Measurements from ENCODE around the gene RIN2.

Gene RIN2, protein sequence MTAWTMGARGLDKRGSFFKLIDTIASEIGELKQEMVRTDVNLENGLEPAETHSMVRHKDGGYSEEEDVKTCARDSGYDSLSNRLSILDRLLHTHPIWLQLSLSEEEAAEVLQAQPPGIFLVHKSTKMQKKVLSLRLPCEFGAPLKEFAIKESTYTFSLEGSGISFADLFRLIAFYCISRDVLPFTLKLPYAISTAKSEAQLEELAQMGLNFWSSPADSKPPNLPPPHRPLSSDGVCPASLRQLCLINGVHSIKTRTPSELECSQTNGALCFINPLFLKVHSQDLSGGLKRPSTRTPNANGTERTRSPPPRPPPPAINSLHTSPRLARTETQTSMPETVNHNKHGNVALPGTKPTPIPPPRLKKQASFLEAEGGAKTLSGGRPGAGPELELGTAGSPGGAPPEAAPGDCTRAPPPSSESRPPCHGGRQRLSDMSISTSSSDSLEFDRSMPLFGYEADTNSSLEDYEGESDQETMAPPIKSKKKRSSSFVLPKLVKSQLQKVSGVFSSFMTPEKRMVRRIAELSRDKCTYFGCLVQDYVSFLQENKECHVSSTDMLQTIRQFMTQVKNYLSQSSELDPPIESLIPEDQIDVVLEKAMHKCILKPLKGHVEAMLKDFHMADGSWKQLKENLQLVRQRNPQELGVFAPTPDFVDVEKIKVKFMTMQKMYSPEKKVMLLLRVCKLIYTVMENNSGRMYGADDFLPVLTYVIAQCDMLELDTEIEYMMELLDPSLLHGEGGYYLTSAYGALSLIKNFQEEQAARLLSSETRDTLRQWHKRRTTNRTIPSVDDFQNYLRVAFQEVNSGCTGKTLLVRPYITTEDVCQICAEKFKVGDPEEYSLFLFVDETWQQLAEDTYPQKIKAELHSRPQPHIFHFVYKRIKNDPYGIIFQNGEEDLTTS

GRCh38 chr20:19758133-19758500 lies at the start of gene RIN2:
Gene RIN2, plus strand, starts transcription at chr20:19758258. Its CDS starts 131,344 bp downstream, at chr20:19889602.
- DNase-seq: no peak

GRCh38 chr20:19709635-19710335 lies 48.3 kb upstream of the RIN2 start:
- no peak for DNase-seq

DNA sequence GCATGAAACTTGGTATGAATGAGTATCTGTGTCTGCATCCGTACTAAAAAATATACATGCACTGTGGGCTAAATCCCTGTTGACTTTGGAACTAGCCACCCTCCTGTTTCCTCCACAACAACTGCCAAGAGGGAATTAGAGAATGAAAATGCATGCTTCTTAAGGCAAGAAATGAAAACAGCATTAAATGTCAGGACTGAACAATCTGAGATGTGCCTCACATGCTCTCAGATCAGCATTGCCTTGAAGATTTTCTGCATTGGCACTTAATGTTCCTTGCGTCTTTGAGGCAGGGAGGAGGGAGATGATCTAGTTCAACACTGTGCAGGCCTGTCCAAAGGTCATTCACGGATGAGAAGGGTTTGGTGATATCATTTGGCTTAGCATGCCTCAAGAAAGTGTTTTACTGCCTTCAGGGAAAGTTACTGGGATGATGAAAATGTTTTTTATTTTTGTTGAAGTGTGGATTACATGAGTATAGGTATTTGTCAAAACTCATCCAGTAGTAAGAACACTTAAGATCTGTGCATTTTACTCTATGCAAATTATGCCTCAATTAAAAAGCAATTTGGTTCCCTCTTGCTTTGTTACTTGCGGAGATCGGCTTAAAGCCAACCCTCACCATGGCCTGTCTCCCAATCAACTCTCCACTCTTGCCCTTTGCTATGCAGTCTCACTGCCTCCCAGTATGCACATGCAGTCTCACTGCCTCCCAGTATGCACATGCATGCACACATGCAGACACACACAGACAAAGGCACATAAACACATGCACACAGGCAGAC lies 47.5 kb upstream of the RIN2 start:
- DNase-seq: no peak

- no peak for DNase-seq
Measured at GRCh38 chr20:19711126-19711525, 46.9 kb upstream of the RIN2 start.

DNA sequence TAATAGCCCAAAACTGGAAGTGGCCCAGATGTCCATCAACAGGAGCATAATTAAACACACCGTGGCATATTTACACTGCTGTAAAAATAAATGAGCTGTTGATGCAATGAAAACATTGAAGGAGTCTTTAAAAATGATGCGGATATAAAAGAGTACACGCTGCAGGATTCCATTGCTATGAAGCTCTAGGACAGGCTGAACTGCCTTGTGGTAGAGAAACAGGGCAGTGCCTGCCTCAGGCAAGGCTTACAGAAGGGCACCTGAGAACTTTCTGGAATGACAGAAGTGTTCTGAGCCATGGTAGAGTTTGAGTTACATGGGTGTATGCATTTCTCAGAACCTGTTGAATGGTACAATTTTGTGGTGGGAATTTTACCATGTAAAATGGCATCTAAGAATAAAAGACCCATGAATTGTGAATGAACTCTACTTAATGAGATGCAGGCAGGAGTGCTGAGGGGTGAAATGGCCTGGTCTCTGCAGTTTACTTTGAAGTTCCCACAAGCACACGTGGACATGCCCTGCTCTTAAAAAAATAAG lies 45.3 kb upstream of the RIN2 start:
- no peak for DNase-seq

GRCh38 chr20:19713822-19714578 lies 44.1 kb upstream of the RIN2 start:
- no peak for DNase-seq

DNA sequence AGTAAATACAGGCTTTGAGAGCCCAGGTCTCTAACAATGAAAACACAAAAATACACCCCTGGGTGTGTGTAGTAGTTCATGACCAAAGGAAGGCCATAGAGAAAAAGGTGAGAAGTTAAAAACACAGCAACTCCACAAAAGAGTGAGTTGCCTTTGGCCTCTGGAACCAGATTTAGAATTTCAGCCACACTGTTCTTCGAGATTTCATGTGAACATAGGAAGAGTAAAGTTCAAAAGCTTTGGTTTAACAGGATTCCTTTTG lies 43.5 kb upstream of the RIN2 start:
- DNase-seq: no peak

- no peak for DNase-seq
Measured at GRCh38 chr20:19715986-19716385, 42.1 kb upstream of the RIN2 start.

- DNase-seq: no peak
Measured at GRCh38 chr20:19718880-19719279, 39.2 kb upstream of the RIN2 start.

- no peak for DNase-seq
Measured at GRCh38 chr20:19720991-19721390, 37.1 kb upstream of the RIN2 start.

DNA sequence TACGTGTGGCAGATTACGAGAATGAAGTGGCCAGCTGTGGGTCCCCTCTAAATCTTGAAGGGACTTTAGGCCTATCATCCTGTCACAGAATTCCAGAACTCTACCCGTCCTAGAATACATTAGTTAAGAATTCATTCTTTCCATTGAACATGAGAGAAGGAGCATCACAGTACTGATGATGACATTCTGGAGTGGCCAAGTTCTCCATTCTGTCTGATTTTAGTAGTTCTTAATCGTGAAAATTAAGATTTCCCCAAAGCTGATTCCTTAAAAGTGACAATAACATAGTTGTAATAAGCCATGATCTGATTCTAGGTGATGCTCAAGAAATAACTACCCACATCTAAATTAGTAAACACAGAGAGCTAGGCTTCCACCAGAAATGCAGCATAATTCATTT lies 35.0 kb upstream of the RIN2 start:
- no peak for DNase-seq

GRCh38 chr20:19723813-19724430 lies 34.1 kb upstream of the RIN2 start:
- DNase-seq: no peak

DNA sequence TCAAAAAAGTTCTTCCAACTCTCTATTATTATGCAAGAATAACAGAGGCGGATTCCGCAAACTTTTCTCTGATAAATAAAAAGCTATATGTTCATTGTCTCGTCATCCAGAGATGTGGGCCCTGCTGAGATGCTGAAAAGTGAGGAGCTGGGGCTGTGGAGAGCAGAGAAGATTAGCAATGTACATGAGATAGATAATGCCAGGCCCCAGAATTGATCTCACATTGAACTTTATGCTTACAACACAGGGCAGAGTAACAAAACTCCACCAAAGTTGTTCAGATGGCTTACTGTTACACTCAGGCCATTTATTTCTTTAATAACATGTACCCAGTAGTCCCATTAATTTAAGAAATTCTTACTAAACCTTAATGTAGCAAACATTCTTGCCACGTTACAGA lies 32.7 kb upstream of the RIN2 start:
- DNase-seq: no peak

- DNase-seq: no peak
Measured at GRCh38 chr20:19725814-19726525, 32.1 kb upstream of the RIN2 start.

- DNase-seq: no peak
Measured at GRCh38 chr20:19727251-19727847, 30.7 kb upstream of the RIN2 start.

GRCh38 chr20:19729672-19730071 lies 28.4 kb upstream of the RIN2 start:
- no peak for DNase-seq

GRCh38 chr20:19730706-19731105 lies 27.4 kb upstream of the RIN2 start:
- no peak for DNase-seq

DNA sequence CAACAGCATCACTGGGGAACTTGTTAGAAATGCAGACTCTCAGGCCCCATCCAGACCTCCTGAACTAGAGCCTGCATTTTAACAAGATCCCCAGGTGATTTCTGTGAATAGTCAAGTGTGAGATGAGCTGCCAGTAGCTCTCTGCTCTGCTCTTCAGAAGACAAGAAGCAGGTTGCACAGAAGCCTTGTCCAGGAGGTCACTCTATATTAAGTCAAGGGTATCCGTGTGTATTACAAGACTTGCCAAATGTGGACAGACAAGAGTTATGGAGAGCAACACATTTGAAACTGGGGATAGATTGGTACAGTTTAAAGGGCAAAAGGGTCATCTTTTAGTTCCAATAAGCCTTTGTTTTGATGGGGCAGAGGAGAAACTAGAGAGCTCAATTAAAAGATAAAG lies 23.2 kb upstream of the RIN2 start:
- DNase-seq: no peak

GRCh38 chr20:19735446-19735845 lies 22.6 kb upstream of the RIN2 start:
- DNase-seq: peak; percentile 5

GRCh38 chr20:19737025-19737424 lies 21.0 kb upstream of the RIN2 start:
- no peak for DNase-seq
